NCI-H2029 treated with DMSO at 0.1 percent for 48 hours (cell line): ENCODE measurements around the gene SEMA4G.

Experiments
- DNase-seq: peaks from one replicate; lab custom pipeline; 2025; lab: John Stamatoyannopoulos, UW

The SEMA4G gene

GRCh38 chr10:101006593-101007098 lies 37.3 kb downstream of the SEMA4G start:
- no peak for DNase-seq

DNA sequence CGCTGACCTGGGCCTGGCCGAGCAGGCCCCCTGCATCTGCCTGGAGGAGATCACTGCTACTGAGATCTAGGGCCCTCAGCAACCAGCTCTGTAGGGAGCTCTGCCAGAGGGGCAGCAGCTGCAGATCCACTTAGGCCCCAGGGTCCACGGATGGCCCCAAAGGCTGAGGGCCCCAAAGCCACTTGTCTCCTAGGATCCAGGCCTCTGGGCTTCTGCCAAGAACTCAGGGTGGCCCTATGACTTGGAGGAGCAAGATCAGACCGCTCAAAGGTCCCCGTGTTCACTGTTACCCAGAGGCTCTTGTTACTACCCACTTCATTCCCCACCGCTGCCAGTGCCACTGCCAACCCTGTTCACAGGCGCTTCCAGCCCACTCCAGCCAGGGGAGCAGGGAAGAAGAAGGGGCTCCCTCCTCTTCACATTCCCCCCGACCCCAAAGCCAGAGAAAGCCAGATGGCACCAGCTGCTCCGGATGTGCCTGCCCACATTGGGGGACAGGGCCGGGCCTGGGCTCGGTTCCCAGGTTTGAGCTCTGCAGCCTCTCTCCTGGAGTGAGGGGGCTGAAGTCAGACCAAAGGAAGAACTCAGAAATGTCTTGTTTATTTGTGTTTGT lies 37.9 kb downstream of the SEMA4G start:
- no peak for DNase-seq

DNA sequence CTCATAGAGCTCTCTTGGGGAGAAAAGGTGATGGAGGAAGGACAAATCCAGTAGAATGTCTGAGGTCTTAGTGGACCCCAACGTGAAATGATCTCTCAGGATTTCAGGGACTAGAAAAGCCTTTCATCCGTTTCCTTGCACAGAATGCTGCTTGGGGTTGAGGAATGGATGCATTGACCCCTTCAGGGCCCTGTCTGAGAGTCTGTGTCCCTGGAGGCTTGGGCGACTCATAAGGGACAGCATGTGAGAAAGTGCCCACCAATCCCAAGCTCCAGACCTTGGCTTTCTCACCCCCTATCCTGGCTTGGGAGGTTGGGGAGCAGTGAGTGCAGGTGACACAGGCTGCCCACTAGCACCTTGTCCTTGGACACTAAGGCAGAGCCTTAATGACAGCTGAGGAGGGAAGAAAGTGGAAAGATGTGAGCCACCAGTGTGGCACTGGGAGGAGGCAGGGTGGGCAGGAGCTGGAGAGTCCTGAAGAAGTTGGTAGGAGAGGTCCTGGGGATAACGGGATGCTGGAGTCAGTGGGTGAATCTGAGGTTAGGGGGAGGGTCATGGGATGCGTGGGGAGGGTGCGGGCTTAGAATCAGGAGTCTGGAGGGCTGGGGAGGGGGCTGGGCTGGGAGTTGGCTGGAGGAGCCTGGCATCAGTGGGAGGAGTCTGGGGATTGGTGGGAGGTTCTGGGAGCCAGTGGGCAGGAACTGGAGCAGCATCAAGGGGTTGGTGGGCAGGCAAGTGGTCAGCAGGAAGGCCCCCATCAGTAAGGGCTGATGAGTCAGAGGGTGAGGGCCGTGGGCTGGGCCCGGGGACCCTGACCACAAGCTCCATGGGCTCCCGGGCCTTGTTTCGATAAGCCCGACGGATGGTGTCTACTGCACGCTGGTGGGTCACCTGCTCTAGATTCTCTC lies 38.9 kb downstream of the SEMA4G start:
- DNase-seq = no peak

DNA sequence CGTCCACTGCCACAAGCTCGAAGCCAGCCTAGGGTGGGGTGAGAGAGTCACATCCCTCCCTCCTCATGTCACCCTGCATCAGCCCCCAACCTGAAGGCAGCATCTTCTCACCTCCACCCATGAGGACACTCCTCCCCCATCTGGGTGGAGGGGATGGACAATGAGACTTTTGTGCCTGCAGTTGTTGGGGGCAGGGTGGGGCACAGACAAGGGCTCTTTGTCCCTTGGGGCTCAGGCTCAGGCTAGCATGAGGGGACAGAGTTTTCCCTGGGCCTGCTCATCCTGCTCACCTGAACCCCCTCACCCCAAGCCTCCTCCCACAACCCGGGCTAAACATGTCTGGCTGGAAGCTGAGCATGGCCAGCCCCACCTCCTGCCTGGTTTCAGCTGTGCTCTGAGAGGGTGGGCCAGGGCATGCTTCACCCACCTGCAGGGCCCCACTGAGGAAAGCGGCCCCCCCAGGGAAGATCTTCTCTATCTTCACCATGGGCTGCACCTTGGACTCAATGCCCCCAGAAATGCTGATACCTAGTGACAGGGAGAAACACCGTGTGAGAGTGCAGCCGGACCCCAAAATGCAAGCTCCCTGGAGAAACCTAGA lies 39.6 kb downstream of the SEMA4G start:
- DNase-seq = no peak

GRCh38 chr10:101010329-101010728 lies 41.0 kb downstream of the SEMA4G start:
- DNase-seq = no peak

DNA sequence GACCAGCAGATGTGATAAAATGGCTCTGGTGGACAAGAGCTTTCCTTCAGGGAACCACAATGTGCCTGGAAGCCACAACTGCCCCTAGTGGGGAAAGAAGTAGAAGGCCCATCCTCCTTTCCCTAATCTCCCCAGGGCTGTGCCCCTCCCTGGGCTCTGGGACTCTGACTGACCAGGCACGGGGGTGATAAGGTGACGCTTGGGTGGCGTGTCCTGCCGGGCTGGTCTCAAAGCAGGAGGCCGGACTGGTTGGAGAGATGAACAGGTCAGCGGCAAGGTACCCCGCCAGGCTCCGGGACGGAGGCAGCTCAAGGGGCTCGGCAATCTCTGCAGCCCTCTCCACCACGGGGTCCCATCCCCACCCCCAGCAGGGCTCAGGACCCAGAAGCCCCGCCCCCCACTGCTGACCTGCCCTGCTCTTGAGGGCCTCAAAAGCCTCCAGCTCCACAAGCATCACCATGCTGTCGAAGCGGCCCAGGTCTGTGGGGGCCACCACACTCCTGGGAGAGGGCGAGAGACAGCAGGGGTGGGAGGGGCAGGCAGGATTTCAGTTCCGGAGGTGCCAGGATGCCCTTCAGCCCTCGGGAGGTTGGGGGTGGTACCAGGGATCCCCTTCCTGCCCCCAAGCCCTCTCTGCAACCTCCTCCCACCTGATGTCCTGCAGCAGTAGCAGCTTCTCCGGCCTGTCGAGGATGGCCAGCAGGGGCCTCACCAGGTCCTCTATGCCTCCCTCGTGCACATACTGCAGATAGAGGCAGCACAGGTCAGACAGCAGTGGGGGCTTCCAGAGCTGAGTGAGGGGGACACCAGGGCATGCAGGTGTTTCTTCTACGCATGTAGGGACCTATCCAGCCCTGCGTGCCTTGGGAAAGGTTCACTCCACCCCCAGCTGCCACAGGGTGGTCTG lies 42.5 kb downstream of the SEMA4G start:
- no peak for DNase-seq

DNA sequence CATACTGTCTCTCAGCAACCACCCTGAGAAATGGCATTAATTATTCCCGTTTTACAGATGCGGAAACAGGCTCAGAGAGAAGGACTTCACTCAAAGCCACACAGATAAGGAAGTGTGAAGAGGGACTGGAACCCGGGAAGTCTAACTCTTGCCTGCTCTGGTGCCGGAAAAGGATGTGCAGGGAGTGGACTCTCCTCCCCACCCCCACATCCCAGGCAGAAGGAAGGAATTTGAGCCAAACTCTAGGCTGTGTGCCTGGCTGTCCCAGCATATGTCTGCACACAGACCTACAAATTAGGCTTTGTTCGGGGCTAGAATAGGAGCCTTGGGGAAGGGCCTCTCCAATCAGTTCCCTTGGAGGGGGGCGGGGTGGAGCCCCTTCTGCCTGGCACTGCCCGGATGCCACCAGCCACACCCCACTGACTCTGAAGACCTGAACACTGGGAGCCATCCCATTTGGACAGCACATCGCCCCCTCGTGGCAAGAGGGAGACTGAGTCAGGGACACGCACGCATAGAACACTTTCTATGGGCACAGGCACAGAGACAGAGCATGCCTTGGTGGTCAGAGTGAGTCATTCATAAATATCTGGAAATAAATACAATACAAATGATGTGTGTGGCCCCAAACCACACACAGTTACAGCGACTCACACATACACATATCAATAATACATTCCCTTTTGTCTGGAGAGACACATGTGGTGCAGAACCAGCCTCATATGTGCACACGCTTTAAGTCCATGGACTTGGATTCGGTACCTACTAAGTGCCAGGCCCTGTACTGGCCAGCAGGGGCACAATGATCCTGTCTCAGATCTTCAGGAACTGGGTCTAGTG lies 43.4 kb downstream of the SEMA4G start:
- no peak for DNase-seq

GRCh38 chr10:101013365-101013825 lies 44.1 kb downstream of the SEMA4G start:
- no peak for DNase-seq

- DNase-seq = no peak
These were observed 45.1 kb downstream of the SEMA4G start for GRCh38 chr10:101014230-101014884.

DNA sequence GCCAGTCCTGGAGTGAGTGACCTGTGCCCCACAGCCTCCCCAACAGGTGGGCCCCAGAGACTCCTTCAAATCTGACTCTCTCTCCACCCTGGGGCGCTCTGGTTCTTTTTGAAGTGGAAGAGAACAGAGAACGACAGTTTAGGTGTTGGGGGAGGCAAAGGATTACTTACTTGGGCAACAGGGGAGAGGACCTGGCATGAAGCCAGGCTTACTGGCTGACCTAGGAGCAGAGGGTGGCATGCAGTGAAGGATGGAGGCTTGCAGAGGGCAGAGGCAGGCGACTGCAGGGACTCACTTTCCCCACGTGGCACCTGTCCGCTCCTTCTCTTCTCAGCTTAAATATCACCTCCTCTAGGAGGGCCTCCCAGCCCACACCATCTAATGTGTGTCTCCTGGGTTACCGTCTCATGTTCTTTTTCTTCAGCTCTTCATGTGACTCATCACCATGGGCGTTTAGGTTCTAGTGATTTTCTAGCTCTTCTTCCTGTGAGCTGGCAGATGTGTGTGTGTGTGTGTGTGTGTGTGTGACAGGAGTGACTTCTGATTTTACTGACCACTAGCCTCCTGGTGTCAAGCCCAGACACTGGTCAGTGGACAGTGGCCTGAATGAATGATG lies 45.8 kb downstream of the SEMA4G start:
- no peak for DNase-seq

DNA sequence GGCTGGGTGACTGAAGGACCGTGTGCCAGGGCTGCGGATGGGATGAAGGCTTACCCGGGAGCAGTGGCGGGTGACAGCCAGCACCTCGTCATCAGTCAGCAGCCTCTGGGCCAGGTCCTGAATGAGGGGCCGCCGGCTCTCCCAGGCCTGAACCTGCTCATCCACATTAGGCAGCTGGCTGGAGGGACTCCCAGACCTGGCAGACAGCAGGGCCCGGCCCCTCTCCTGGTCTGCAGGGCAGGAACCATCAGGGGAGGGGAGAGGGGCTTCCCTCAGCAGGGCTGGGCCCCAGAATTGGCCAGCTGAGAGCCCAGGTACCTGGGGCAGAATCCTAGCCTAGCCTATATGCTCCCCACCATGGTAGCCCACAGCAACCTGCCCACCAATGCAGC lies 46.3 kb downstream of the SEMA4G start:
- no peak for DNase-seq

DNA sequence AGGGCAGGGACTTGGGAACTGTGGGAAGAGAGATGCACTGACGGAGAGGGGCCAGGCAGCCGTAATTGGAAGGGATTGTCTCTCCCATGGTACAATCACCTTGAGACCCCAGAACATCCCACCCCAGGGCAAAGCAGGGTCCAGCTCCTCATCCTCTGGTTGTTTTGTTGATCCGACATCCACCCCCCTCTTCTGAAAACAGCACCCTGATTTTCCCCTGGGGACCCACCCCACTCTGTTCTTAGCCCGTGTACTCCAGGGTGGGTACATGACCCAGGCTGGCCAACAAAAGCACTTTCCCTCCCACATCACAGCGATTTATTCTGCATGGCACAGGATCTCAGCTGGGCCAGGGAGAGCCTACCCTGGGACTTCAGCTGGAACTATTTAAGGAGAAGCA lies 47.5 kb downstream of the SEMA4G start:
- DNase-seq = no peak

DNA sequence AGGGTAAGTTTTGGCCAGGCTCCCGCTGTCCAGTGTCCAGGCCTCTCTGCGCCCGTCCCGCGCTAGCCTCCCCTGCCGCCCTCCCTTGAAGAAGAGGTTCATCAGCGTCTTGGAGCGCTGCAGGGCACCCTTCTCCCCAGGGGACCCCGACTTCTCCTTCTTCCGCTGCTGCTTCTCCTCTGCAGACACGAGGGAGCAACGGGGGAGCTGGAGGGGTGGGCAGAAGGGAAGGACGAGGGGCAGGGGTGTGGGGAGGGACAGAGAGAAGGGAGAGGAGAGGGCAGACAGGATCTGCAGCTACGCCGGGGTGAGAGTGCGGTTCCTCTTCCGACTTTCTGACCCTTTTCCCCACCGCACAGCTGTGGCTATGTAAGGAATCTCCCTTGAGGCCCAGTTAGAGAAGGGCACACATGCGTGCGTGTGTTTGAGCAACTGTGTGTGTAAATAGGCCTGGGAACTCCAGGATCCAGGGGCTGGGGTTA lies 48.9 kb downstream of the SEMA4G start:
- no peak for DNase-seq

DNA sequence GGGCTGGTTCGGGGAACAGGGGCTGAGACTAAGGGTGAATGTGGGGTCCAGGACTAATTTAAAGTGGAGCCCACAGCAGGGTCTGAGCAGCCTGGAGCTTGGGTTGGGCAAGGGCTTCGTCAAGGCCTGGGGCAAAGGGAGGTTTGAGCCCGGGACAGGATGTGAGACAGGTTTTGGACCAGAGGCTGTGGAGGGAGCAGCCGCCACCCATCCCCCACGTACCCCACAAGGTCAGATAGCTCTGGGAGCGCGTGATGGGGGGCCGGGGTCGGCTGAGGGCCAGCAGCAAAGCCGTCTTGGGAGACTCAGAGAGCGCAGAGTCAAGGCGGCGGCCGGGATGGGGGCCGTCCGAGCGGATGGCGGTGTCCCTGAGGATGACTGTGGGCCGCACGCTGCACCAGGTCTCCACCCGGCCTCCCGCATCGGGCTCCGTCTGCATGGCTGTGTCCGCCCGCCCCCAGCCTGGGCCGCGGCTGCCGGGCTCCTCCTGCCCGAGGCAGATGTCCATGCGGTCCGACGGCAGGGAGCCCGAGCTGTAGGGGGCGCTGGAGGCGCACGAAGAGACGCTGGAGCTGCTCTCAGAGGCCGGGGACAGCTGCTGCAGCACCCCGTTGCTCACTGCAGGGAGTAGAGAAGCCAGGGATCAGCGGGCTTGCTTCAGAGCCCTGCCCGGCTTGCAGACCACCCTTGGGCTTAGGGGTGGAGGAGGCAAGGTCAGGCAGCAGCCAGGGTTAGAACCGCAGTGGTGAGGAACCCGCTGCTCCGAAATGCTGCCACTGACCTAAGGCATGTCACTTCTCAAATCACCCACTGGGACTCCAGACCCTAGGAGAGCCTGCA lies 49.5 kb downstream of the SEMA4G start:
- no peak for DNase-seq
